ENCODE measurements around the gene MYBPC1.

- TF ChIP-seq ATF4 (CRISPR knock-in tag; IDR thresholded peaks at IDR 0.05) (no peak), CTCF (IDR thresholded peaks at IDR 0.05 in 2 of 3, conservative IDR thresholded peaks at IDR 0.05 in 1 of 3; ENCODE audit: insufficient read depth in 2 of 3, low read depth in 1 of 3, low read length in 3 of 3) (peak in 2 of 3 experiments; percentile 36 to 40; a peak in 3 of 6 replicates), BRF1 (IDR thresholded peaks at IDR 0.05; ENCODE audit: borderline replicate concordance, extremely low read depth, insufficient read length) (no peak)
Observed at GRCh38 chr12:101698800-101699347, 104.1 kb downstream of the MYBPC1 start.

Measured in K562 (cell line).